ENCODE data around the gene SEPTIN3. TPM values are rescaled to one million over a fixed set of nuclear protein-coding genes. Genes with fewer than 3 reads are reported as not detected.

SEPTIN3 gene
- total RNA-seq, 4 donors from 2014 or later: 24.3 to 37.9 (median 32.8) TPM

- 88 to 94% methylated on average over 3 to 4 of the region's 4 CpGs for WGBS, 2 donors
- no peaks in the 10 kb centered on the region for H3K27me3 ChIP-seq
- peak overlapping the region in 1 of 4 donors; percentile 73 for H3K27ac ChIP-seq
- DNase-seq (ENCODE audit: low spot score in 2 of 2): no peak
- H3K4me3 ChIP-seq: no peak overlapping the region
- H3K4me1 ChIP-seq: peaks cover 0 to 13% (median 0%) of the 10 kb centered on the region in 4 donors
- no peak for TF ChIP-seq EP300 (IDR thresholded peaks at IDR 0.05)
- no peak for TF ChIP-seq CTCF (IDR thresholded peaks at IDR 0.05)
- TF ChIP-seq POLR2A (IDR thresholded peaks at IDR 0.05): no peak
- H3K36me3 ChIP-seq: no peaks in the 10 kb centered on the region
- H3K9me3 ChIP-seq: no peaks in the 10 kb centered on the region
Measured at GRCh38 chr22:41935015-41935351, 34.3 kb upstream of the SEPTIN3 start.

GRCh38 chr22:41935509-41935908 is 33.7 kb upstream of the SEPTIN3 start:
- H3K27ac ChIP-seq: peak overlapping the region in 1 of 4 donors; percentile 73
- 90 to 92% methylated on average over 9 of the region's 9 CpGs for WGBS, 2 donors
- no peaks in the 10 kb centered on the region for H3K9me3 ChIP-seq
- no peaks in the 10 kb centered on the region for H3K27me3 ChIP-seq
- no peak for TF ChIP-seq POLR2A (IDR thresholded peaks at IDR 0.05)
- no peak for TF ChIP-seq CTCF (IDR thresholded peaks at IDR 0.05)
- TF ChIP-seq EP300 (IDR thresholded peaks at IDR 0.05): no peak
- no peaks in the 10 kb centered on the region for H3K36me3 ChIP-seq
- no peak overlapping the region for H3K4me3 ChIP-seq
- H3K4me1 ChIP-seq: peaks cover 0 to 18% (median 3%) of the 10 kb centered on the region in 4 donors
- DNase-seq (ENCODE audit: low spot score in 2 of 2): no peak

GRCh38 chr22:41936894-41937169 is 32.4 kb upstream of the SEPTIN3 start:
- H3K4me3 ChIP-seq: no peak overlapping the region
- DNase-seq (ENCODE audit: low spot score in 2 of 2): no peak
- H3K27me3 ChIP-seq: no peaks in the 10 kb centered on the region
- no peaks in the 10 kb centered on the region for H3K36me3 ChIP-seq
- no peaks in the 10 kb centered on the region for H3K9me3 ChIP-seq
- 97% methylated on average over 2 of the region's 2 CpGs for WGBS, 2 donors
- H3K4me1 ChIP-seq: peaks cover 0 to 28% (median 11%) of the 10 kb centered on the region in 4 donors
- no peak for TF ChIP-seq CTCF (IDR thresholded peaks at IDR 0.05)
- TF ChIP-seq POLR2A (IDR thresholded peaks at IDR 0.05): no peak
- TF ChIP-seq EP300 (IDR thresholded peaks at IDR 0.05): no peak
- H3K27ac ChIP-seq: peak overlapping the region in 1 of 4 donors; percentile 36

- Histone ChIP-seq H3K36me3 (no peaks in the 10 kb centered on the region), H3K4me3 (peak overlapping the region in 1 of 4 donors; percentile 26), H3K9me3 (no peaks in the 10 kb centered on the region), H3K27ac (peak overlapping the region; percentile 43 to 84 (median 78)), H3K4me1 (peaks cover 0 to 28% (median 11%) of the 10 kb centered on the region in 4 donors), H3K27me3 (no peaks in the 10 kb centered on the region)
- DNase-seq (ENCODE audit: low spot score in 2 of 2): no peak
- no peak for TF ChIP-seq POLR2A (IDR thresholded peaks at IDR 0.05)
- TF ChIP-seq EP300 (IDR thresholded peaks at IDR 0.05): peak in 1 of 2 donors; percentile 6
- WGBS, 2 donors: 73 to 82% methylated on average over 13 of the region's 13 CpGs
Measured at GRCh38 chr22:41939981-41940831, 29.0 kb upstream of the SEPTIN3 start.

- H3K9me3 ChIP-seq: no peaks in the 10 kb centered on the region
- no peaks in the 10 kb centered on the region for H3K36me3 ChIP-seq
- 39 to 60% methylated on average over 8 to 13 of the region's 13 CpGs for WGBS, 2 donors
- TF ChIP-seq EP300 (IDR thresholded peaks at IDR 0.05): peak in 1 of 2 donors; percentile 7
- no peak for TF ChIP-seq POLR2A (IDR thresholded peaks at IDR 0.05)
- peak; percentile 86 to 98 (median 93) for TF ChIP-seq CTCF (IDR thresholded peaks at IDR 0.05)
- H3K27me3 ChIP-seq: no peaks in the 10 kb centered on the region
- peak overlapping the region; percentile 43 to 84 (median 78) for H3K27ac ChIP-seq
- H3K4me1 ChIP-seq: peaks cover 0 to 33% (median 15%) of the 10 kb centered on the region in 4 donors
- no peak overlapping the region for H3K4me3 ChIP-seq
- DNase-seq (ENCODE audit: low spot score in 2 of 2): peak; percentile 80 to 92
Measured at GRCh38 chr22:41940832-41941765, 28.1 kb upstream of the SEPTIN3 start.

Measured in tibial nerve (tissue), 4 donors.